SIG-M5 (cell line): Measurements from ENCODE around the gene HSPA4.
"Not testable (repeated sequence)": the region's sequence is repeated elsewhere in the genome, so short reads cannot be mapped to it uniquely, and the experiment has no call there.

Source experiments
- DNase-seq: peaks from one replicate; lab custom pipeline; 2025; lab: John Stamatoyannopoulos, UW

HSPA4 gene

GRCh38 chr5:133050521-133050920 lies 1.3 kb upstream of the HSPA4 start:
- no peak for DNase-seq

GRCh38 chr5:133051061-133051541 lies 712 bp upstream of the HSPA4 start:
- DNase-seq, result no peak

GRCh38 chr5:133052317-133053175 lies 733 bp downstream of the HSPA4 start:
- no peak for DNase-seq

GRCh38 chr5:133053448-133053847 lies 1.6 kb downstream of the HSPA4 start:
- DNase-seq, result no peak

DNA sequence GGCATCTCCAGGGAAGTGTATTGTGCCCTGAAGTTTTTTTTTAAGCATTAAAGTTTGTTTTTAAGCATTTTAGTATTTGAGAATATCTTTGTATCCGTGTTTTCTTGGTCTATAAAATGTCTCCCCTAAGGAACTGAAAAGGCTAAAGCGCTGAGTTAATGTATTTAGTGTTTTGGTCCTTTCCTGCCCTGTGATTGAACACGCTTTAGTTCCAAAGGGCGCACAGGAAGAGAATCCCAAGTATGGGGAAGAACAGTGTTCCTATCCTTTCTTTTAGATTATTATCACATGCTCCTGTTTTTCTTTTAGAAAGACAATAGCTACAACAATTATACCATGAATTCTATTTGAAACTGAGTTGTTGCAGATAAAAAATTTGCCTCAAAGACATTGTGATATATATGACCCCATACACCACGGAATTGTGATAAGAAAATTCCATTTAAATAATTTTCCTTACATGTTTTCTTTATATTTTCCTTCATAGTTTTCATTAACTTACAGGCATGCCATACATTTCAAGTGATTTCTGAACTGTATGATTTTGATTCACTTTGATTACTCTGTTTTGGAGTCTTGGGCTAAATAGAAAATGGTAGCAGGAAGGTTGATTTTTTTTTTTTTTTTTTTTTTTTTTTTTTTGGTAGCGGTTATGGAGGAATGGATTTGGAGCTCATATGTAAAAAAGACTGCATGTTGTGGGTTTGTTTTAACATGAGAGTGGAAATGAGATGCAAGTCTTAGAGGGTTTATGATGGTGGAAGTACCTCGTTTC lies 3.1 kb downstream of the HSPA4 start:
- no peak for DNase-seq

DNA sequence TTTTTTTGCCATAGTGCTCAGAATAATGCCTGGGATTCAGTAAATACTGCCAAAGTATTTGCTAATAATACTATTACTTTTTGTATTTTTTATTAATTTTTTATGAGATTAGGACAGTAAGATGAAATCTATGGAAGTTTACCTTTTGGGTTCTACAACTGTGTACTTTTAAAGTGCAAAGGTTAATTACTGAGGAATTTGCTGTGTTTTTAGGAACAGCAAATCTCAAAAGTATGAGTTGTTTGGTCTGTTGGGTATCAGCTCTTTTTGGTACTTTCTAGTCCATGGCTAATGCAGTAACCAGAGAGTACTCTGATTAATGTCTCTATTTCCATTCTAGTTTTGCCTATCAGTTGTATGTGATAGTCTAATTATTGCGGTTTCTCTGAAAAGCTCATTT lies 5.1 kb downstream of the HSPA4 start:
- DNase-seq, result no peak

DNA sequence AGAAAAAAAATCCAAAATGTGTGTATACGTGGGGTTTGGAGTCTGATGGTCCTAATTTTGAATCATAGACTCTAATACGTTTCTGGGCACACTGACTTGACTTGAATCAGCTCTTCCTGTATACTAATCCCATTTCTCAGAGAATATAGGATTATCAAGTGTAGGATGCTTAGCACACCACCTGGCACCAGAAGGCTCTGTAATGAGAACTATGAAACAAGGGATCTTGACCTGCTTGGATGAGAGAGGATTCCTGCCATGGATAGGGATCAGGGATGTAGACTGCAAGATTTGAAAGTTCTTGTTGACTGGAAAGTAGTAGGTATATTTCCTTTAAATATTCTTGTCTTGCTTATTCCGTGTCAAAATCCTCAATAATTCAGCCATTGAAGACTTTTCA lies 7.8 kb downstream of the HSPA4 start:
- no peak for DNase-seq

- DNase-seq, result no peak
Observed at GRCh38 chr5:133062276-133062675, 10.5 kb downstream of the HSPA4 start.

GRCh38 chr5:133063965-133064364 lies 12.2 kb downstream of the HSPA4 start:
- no peak for DNase-seq

DNA sequence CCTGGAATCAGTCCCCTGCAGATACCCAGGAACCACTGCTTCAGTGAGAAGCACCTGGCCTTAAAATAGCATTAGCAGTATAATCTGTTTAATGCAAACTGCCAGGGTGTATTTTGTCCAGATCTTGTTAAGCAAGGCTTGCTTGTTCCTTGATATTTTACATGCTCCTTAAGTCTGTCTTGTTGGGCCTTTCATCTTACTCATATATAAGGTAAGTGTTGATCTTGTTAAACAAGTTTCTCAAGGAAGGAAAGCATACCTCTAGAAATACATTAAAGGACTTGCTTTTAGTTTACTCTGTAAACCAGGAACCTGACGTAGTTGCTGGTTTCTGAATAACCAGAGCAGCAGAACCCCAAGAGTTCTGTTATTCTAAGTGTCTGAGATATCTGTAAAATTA lies 13.7 kb downstream of the HSPA4 start:
- no peak for DNase-seq

GRCh38 chr5:133066045-133066444 lies 14.2 kb downstream of the HSPA4 start:
- DNase-seq, result no peak

DNA sequence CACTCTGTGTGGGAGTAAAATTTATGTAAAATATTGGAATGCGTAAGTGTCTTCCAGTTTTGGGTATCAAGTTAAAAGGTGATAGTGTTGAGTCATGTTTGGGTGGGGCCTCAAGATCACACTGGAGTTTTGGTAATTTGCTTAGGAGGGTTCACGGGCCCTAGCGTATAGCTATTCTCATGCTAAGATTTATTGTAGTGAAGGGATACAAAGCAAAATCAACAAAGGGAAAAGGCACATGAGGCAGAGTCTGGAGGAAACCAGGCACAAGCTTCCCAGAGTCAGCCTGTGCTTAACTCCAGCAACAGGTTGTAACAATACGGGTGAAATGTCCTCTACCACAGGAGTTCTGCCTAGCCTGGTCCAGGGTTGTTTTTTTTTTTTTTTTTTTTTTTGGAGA lies 20.2 kb downstream of the HSPA4 start:
- DNase-seq, result no peak

- no peak for DNase-seq
Observed at GRCh38 chr5:133075572-133076536, 24.0 kb downstream of the HSPA4 start.

DNA sequence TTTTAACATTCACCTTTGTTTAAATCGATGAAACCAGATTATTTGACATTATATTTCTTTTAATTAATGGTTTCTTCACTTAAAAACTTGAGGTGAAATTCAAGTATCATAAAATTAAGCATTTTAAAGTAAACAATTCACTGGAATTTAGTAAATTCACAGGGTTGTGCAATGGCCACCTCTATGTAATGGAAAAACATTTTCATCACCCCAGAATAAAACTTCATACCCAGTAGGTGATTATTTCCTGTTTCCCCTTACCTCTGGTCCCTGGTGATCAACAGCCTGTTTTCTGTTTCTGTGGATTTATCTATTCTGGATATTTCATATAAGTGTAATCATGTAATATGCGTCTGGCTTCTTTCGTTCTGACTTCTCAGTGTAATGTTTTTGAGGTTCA lies 27.2 kb downstream of the HSPA4 start:
- DNase-seq, result no peak

DNA sequence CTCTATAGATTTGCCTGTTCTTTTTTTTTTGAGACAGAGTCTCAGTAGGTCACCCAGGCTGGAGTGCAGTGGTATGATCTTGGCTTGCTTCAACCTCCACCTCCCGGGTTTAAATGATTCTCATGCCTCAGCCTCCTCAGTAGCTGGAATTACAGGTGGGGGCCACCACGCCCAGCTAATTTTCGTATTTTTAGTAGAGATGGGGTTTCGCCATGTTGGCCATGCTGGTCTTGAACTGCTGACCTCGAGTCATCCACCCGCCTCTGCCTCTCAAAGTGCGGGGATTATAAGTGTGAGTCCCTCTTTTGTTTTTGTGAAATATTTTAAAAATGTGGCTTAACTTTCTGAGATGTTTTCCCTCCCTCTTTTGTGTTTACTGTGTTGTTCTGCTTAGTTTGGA lies 29.2 kb downstream of the HSPA4 start:
- no peak for DNase-seq

- DNase-seq, result no peak
Observed at GRCh38 chr5:133081703-133082102, 29.9 kb downstream of the HSPA4 start.

- no peak for DNase-seq
Observed at GRCh38 chr5:133082128-133082527, 30.3 kb downstream of the HSPA4 start.

DNA sequence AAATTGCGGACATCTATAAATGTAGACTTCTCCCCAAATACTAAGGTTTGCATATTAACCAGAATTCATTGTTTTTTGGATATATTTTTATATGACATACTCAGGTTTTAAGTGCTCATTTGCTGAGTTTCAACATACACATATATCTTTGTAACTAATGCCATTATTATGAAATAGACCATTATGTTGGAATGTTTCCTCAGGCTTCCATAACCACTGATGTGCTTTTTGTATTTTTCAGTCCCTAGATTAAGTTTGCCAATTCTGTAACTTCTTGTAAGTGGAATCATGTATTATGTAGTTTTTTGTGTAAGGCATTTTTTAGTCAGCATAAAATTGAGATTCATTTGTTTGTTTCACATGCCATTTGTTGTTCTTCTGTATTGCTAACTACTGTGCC lies 32.1 kb downstream of the HSPA4 start:
- DNase-seq, result no peak

DNA sequence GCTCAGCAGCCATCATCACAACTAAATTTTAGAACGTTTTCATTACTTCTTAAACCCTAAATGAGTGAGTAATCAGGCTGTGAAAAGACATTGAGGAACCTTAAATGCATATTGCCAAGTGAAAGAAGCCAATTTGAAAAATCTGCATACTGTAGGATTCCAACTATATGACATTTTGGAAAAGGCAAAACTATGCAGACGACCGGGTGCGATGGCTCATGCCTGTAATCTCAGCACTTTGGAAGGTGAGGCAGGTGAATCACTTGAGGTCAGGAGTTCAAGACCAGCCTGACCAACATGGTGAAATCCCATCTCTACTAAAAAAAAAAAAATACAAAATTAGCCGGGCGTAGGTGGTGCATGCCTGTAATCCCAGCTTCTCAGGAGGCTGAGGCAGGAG lies 33.4 kb downstream of the HSPA4 start:
- not testable (repeated sequence) for DNase-seq

DNA sequence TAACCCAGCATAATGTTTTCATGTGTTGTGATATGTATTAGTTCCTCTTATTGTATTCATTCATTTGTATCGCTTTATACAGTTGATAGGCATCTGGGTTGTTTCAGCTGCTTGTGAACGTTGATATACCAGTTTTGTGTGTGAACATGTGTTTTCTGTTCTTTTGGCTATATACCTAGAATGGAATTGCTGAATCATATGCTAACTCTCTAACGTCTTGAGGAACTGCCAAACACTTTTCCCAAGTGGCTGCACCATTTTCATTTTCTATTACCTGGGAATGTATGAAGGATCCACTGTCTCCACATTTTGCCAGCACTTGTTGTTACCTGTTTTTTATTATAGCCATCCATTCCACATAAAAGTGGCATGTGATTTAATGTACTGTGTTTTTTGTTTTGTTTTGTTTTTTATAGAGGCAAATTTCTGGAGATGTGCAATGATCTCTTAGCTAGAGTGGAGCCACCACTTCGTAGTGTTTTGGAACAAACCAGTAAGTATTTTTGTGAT lies 34.6 kb downstream of the HSPA4 start:
- DNase-seq, result no peak

DNA sequence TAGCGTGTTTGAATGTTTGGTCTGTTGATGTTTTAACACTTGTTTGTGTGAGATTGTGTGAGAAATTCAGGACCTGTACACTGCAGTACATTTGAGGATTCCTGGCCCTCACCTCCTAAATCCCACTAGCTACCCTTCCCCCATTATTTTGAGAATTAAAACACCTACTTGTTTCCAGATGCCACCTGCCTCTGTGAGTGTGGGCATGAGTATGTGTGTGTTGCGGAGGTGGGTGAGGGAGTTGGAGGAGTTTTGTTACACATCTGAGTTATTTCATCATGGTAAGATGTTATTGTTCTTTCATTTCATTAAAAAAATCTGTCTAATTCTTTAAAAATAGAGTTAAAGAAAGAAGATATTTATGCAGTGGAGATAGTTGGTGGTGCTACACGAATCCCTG lies 36.3 kb downstream of the HSPA4 start:
- no peak for DNase-seq

GRCh38 chr5:133091034-133091433 lies 39.2 kb downstream of the HSPA4 start:
- no peak for DNase-seq
